ENCODE measurements around the gene DEF6.

DEF6 gene

DNA sequence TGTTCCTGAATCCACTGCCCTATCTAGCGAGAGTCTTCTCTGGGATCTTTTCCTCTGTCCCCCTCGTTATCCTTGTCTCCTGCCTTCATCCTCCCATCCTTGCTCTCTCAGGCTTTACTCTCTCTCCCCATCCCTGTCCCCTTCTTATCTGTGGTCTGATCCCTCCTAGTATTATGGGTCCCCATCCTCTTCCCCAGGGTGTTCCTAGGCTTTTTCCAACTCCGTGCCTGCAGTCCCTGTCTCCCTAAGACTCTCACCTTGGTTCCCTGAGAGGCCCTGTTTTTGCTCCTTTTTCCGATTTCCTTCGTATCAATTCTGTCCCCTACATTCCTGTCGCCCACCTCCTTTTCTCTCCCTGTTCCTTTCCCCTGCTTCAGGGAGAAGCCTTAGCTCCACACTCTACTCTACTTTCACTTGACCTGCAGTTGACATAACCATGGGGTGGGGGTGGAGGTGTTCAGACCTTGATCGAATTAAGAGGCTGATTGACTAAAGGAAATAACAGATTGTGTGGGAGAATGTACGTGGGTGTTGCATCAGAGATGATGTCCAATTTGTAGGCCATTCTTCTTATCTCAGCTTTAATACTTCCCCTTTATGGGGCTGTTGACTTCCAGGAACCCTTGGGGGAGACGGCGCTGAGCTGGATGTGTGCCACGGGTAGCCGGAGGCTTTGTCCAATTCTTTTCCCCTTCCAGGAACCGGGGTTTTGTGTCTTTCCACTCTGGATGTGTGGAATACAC is 45.6 kb downstream of the DEF6 start:
- peaks cover 4% of the 10 kb centered on the region for H3K36me3 Mint-ChIP-seq

DNA sequence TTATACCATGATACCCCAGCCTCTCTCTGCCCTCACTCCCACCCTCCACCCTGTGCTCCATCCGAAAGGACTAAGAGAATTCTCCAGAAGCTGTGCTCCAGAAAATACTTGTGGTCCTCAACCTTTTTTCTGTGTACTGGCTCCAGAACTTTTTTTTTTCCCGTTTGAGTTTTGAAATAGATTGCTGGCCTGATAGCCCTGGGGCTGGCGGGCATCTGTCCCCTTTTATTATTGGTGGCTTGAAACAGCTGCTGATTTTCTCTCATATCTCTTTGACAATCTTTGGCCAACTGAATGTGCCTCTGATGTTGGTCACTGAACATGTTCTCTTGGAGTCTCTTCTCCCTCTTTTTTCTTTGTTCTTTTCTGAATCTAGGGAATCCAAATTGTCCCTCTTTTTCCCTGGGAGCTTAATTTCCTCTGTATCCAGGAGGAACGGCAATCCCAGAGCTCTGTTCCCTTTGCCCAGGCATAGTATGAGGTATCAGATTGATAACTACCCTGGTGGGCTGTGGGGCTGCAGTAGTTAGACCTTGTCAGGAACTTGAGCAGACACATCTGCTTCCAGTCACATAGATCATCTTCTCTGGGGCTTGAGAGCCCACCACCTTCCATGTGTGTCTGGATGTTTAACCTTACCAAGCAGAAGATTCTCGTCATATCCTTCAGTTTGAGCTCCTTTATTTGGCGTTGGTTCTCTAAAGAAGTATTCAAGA is 46.4 kb downstream of the DEF6 start:
- Mint-ChIP-seq H3K27ac (peak overlapping the region; percentile 88), H3K4me1 (peaks cover 57% of the 10 kb centered on the region), H3K27me3 (no peaks in the 10 kb centered on the region), H3K4me3 (peak overlapping the region; percentile 97), H3K9me3 (no peaks in the 10 kb centered on the region), H3K36me3 (peaks cover 7% of the 10 kb centered on the region)

More for the DNA sequence above, 45.6 kb downstream of the DEF6 start:
- Mint-ChIP-seq H3K9me3 (no peaks in the 10 kb centered on the region), H3K27me3 (no peaks in the 10 kb centered on the region), H3K27ac (peak overlapping the region; percentile 87), H3K4me3 (peak overlapping the region; percentile 97), H3K4me1 (peaks cover 50% of the 10 kb centered on the region)

DNA sequence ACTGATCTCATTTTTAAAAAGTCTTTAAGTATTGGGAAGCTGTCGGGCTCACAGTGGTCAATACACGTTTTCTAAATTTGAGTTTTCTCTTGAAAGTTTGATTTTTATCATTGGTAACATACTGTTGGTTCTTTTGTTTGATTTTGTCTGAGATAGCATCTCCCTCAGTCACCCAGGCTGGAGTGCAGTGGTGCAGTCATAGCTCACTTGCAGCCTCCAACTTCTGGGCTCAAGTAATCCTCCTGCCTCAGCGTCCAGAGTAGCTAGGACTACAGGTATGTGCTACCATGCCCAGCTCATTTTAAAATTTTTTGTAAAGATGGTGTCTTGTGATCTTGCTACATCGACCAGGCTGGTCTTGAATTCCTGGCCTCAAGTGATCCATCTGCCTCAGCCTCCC is 53.8 kb downstream of the DEF6 start:
- H3K4me3 Mint-ChIP-seq = no peak overlapping the region
- H3K27ac Mint-ChIP-seq = peak overlapping the region; percentile 51
- peaks cover 22% of the 10 kb centered on the region for H3K36me3 Mint-ChIP-seq
- H3K4me1 Mint-ChIP-seq = peaks cover 79% of the 10 kb centered on the region
- no peaks in the 10 kb centered on the region for H3K9me3 Mint-ChIP-seq
- H3K27me3 Mint-ChIP-seq = no peaks in the 10 kb centered on the region

DNA sequence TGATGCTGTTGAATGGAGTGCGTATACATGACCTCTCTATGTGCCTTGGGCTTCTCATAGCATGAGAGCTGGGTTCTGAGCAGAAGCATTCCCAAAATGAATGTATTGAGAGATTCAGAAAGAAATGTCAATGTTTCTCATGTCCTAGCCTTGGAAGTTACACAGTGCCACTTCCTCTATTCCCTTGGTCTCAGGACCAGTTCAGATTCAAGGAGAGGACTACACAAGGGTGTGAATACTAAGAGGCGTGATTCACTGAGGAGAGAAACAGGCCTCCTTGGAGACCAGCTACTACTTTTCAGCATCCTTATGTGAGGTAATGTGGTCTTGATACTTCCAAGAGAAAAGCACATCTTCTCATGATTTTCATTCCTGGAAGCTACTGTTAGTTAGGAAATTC is 55.1 kb downstream of the DEF6 start:
- Mint-ChIP-seq H3K9me3 (no peaks in the 10 kb centered on the region), H3K27ac (peak overlapping the region; percentile 86), H3K36me3 (peaks cover 22% of the 10 kb centered on the region), H3K4me3 (no peak overlapping the region), H3K4me1 (peaks cover 77% of the 10 kb centered on the region), H3K27me3 (no peaks in the 10 kb centered on the region)

- H3K4me3 Mint-ChIP-seq = no peak overlapping the region
- H3K4me1 Mint-ChIP-seq = peaks cover 79% of the 10 kb centered on the region
- peaks cover 26% of the 10 kb centered on the region for H3K36me3 Mint-ChIP-seq
- no peaks in the 10 kb centered on the region for H3K9me3 Mint-ChIP-seq
- H3K27me3 Mint-ChIP-seq = no peaks in the 10 kb centered on the region
- peak overlapping the region; percentile 30 for H3K27ac Mint-ChIP-seq
These were observed 56.9 kb downstream of the DEF6 start for GRCh38 chr6:35354361-35355135.

DNA sequence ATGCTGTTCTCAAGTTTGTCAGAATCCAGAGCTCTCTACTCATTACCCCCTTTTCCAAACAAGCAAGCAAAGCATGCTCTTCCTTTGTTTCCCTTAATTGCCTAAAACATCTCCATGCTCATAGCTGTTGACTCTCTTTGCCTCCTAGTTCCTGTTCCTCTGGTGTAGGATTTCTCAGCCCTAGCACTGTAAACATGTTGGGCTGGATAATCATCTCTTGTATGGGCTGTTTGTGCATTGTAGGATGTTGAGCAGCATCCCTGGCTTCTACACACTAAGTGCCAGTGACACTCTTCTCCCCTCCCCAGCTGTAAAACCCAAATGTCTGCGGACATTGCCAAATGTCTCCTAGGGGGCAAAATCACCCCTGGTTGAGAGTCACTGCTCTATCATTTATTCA is 58.8 kb downstream of the DEF6 start:
- H3K4me3 Mint-ChIP-seq = no peak overlapping the region
- H3K27me3 Mint-ChIP-seq = no peaks in the 10 kb centered on the region
- H3K9me3 Mint-ChIP-seq = no peaks in the 10 kb centered on the region
- no peak overlapping the region for H3K27ac Mint-ChIP-seq
- peaks cover 82% of the 10 kb centered on the region for H3K4me1 Mint-ChIP-seq
- peaks cover 22% of the 10 kb centered on the region for H3K36me3 Mint-ChIP-seq

DNA sequence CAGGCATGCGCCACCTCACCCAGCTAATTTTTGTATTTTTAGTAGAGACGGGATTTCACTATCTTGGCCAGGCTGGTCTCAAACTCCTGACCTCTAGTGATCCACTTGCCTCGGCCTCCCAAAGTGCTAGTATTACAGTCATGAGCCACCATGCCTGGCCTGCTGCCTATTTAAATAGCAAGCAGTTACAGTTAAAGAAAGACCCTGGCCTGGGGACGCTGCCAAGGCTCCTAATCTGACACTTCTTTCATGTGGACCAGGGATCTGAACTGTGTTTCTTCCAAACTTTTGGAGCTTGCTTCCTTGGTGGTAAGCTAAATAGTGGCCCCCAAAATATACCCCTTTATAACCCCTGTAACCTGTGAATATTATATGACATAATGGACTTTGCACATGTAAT is 60.1 kb downstream of the DEF6 start:
- Mint-ChIP-seq H3K4me1 (peaks cover 81% of the 10 kb centered on the region), H3K4me3 (no peak overlapping the region), H3K36me3 (peaks cover 20% of the 10 kb centered on the region), H3K27me3 (no peaks in the 10 kb centered on the region), H3K9me3 (no peaks in the 10 kb centered on the region), H3K27ac (no peak overlapping the region)

- Mint-ChIP-seq H3K36me3 (peaks cover 16% of the 10 kb centered on the region), H3K4me3 (no peak overlapping the region), H3K27me3 (no peaks in the 10 kb centered on the region), H3K9me3 (no peaks in the 10 kb centered on the region), H3K4me1 (peaks cover 81% of the 10 kb centered on the region), H3K27ac (no peak overlapping the region)
These were observed 60.5 kb downstream of the DEF6 start for GRCh38 chr6:35358086-35358485.

GRCh38 chr6:35359346-35359743 is 61.7 kb downstream of the DEF6 start:
- no peaks in the 10 kb centered on the region for H3K9me3 Mint-ChIP-seq
- no peak overlapping the region for H3K27ac Mint-ChIP-seq
- peaks cover 83% of the 10 kb centered on the region for H3K4me1 Mint-ChIP-seq
- H3K4me3 Mint-ChIP-seq = no peak overlapping the region
- H3K27me3 Mint-ChIP-seq = no peaks in the 10 kb centered on the region
- H3K36me3 Mint-ChIP-seq = peaks cover 14% of the 10 kb centered on the region

- Mint-ChIP-seq H3K4me1 (peaks cover 78% of the 10 kb centered on the region), H3K27me3 (no peaks in the 10 kb centered on the region)
These were observed 62.2 kb downstream of the DEF6 start for GRCh38 chr6:35359744-35360348.

GRCh38 chr6:35360349-35361138 is 62.9 kb downstream of the DEF6 start:
- Mint-ChIP-seq H3K36me3 (peaks cover 11% of the 10 kb centered on the region), H3K4me3 (no peak overlapping the region), H3K27ac (peak overlapping the region; percentile 8), H3K4me1 (peaks cover 76% of the 10 kb centered on the region), H3K9me3 (no peaks in the 10 kb centered on the region), H3K27me3 (no peaks in the 10 kb centered on the region)

More at GRCh38 chr6:35359744-35360348, 62.2 kb downstream of the DEF6 start:
- Mint-ChIP-seq H3K9me3 (no peaks in the 10 kb centered on the region), H3K4me3 (no peak overlapping the region), H3K27ac (no peak overlapping the region), H3K36me3 (peaks cover 11% of the 10 kb centered on the region)

GRCh38 chr6:35362200-35362599 is 64.6 kb downstream of the DEF6 start:
- H3K9me3 Mint-ChIP-seq = no peaks in the 10 kb centered on the region
- H3K36me3 Mint-ChIP-seq = peaks cover 12% of the 10 kb centered on the region
- H3K4me3 Mint-ChIP-seq = no peak overlapping the region
- peak overlapping the region; percentile 80 for H3K27ac Mint-ChIP-seq
- no peaks in the 10 kb centered on the region for H3K27me3 Mint-ChIP-seq
- peaks cover 75% of the 10 kb centered on the region for H3K4me1 Mint-ChIP-seq

- H3K27me3 Mint-ChIP-seq = no peaks in the 10 kb centered on the region
- no peak overlapping the region for H3K4me3 Mint-ChIP-seq
- no peaks in the 10 kb centered on the region for H3K9me3 Mint-ChIP-seq
- H3K36me3 Mint-ChIP-seq = peaks cover 11% of the 10 kb centered on the region
- peaks cover 79% of the 10 kb centered on the region for H3K4me1 Mint-ChIP-seq
- no peak overlapping the region for H3K27ac Mint-ChIP-seq
These were observed 65.7 kb downstream of the DEF6 start for GRCh38 chr6:35363293-35363750.

- no peaks in the 10 kb centered on the region for H3K27me3 Mint-ChIP-seq
- no peak overlapping the region for H3K4me3 Mint-ChIP-seq
- peaks cover 4% of the 10 kb centered on the region for H3K36me3 Mint-ChIP-seq
- H3K4me1 Mint-ChIP-seq = peaks cover 79% of the 10 kb centered on the region
- no peaks in the 10 kb centered on the region for H3K9me3 Mint-ChIP-seq
- peak overlapping the region; percentile 76 for H3K27ac Mint-ChIP-seq
These were observed 68.1 kb downstream of the DEF6 start for GRCh38 chr6:35365594-35366203.
